ENCODE results near the gene ANKS6. TPM values are rescaled to one million over a fixed set of nuclear protein-coding genes. Genes with fewer than 3 reads are reported as not detected.

Gene ANKS6
- total RNA-seq, 4 donors from 2014 or later: 42.2 to 56.6 (median 49.9) TPM

GRCh38 chr9:98790842-98791607 is 5.3 kb downstream of the ANKS6 start:
- Histone ChIP-seq H3K27ac (peak overlapping the region; percentile 87 to 96 (median 94)), H3K9me3 (no peaks in the 10 kb centered on the region), H3K36me3 (peaks cover 0 to 6% of the 10 kb centered on the region in 2 donors), H3K4me3 (replicated peaks in 1 of 3) (no peak overlapping the region), H3K4me1 (peaks cover 38 to 42% of the 10 kb centered on the region in 2 donors), H3K27me3 (no peaks in the 10 kb centered on the region)
- TF ChIP-seq POLR2A (IDR thresholded peaks at IDR 0.05) (no peak), CTCF (IDR thresholded peaks at IDR 0.05) (peak; percentile 98 to 100 (median 99))
- intact Hi-C loops (cut with DNase I): no loop called here
- 44 to 50% methylated on average over 9 to 10 of the region's 10 CpGs for WGBS, 2 donors
- peak; percentile 91 to 92 for DNase-seq

- peaks cover 34 to 38% of the 10 kb centered on the region in 2 donors for H3K4me1 ChIP-seq
- H3K4me3 ChIP-seq (replicated peaks in 1 of 3): no peak overlapping the region
- H3K9me3 ChIP-seq: no peaks in the 10 kb centered on the region
- 97 to 100% methylated on average over 2 to 16 of the region's 25 CpGs for WGBS, 2 donors
- H3K27me3 ChIP-seq: no peaks in the 10 kb centered on the region
- DNase-seq: peak in 1 of 2 donors; percentile 24
- peak overlapping the region in 1 of 3 donors; percentile 96 for H3K27ac ChIP-seq
- peaks cover 0 to 6% of the 10 kb centered on the region in 2 donors for H3K36me3 ChIP-seq
- TF ChIP-seq POLR2A (IDR thresholded peaks at IDR 0.05): no peak
- no peak for TF ChIP-seq CTCF (IDR thresholded peaks at IDR 0.05)
- intact Hi-C loops (cut with DNase I): no loop called here
Measured at GRCh38 chr9:98790134-98790841, 6.1 kb downstream of the ANKS6 start.

GRCh38 chr9:98789483-98790133 is 6.7 kb downstream of the ANKS6 start:
- peaks cover 29 to 31% of the 10 kb centered on the region in 2 donors for H3K4me1 ChIP-seq
- WGBS, 2 donors: 98 to 100% methylated on average over 1 to 4 of the region's 5 CpGs
- no peak overlapping the region for H3K27ac ChIP-seq
- no peak for DNase-seq
- no peaks in the 10 kb centered on the region for H3K9me3 ChIP-seq
- H3K4me3 ChIP-seq (replicated peaks in 1 of 3): no peak overlapping the region
- no peaks in the 10 kb centered on the region for H3K27me3 ChIP-seq
- TF ChIP-seq CTCF (IDR thresholded peaks at IDR 0.05): no peak
- intact Hi-C loops (cut with DNase I): loop anchor here (10.0 kb wide), 1 partner anchor 475 kb away; no protein-coding TSS in a partner anchor
- H3K36me3 ChIP-seq: peaks cover 0 to 6% of the 10 kb centered on the region in 2 donors

- no peak for DNase-seq
- Histone ChIP-seq H3K27me3 (no peaks in the 10 kb centered on the region), H3K4me3 (replicated peaks in 1 of 3) (no peak overlapping the region), H3K36me3 (peaks cover 2 to 12% of the 10 kb centered on the region in 2 donors), H3K27ac (no peak overlapping the region), H3K4me1 (peaks cover 21 to 24% of the 10 kb centered on the region in 2 donors), H3K9me3 (no peaks in the 10 kb centered on the region)
- TF ChIP-seq CTCF (IDR thresholded peaks at IDR 0.05) (no peak), POLR2A (IDR thresholded peaks at IDR 0.05) (no peak)
- intact Hi-C loops (cut with DNase I): loop anchor here (10.0 kb wide), 1 partner anchor 473 kb away; no protein-coding TSS in a partner anchor
- WGBS, 2 donors: 92 to 94% methylated on average over 9 to 12 of the region's 12 CpGs
Measured at GRCh38 chr9:98787766-98788335, 8.5 kb downstream of the ANKS6 start.
